ENCODE results near the gene RNF31.

RNF31 gene

GRCh38 chr14:24116128-24116814 is 31.0 kb upstream of the RNF31 start:
- no peak for DNase-seq (ENCODE audit: low read depth in 3 of 3)

- no peak for DNase-seq (ENCODE audit: low read depth in 3 of 3)
Measured at GRCh38 chr14:24117179-24117578, 30.1 kb upstream of the RNF31 start.

- DNase-seq (ENCODE audit: low read depth in 3 of 3), result no peak
Measured at GRCh38 chr14:24119691-24120090, 27.6 kb upstream of the RNF31 start.

GRCh38 chr14:24121210-24121609 is 26.1 kb upstream of the RNF31 start:
- no peak for DNase-seq (ENCODE audit: low read depth in 3 of 3)

- DNase-seq (ENCODE audit: low read depth in 3 of 3), result no peak
Measured at GRCh38 chr14:24122416-24122815, 24.9 kb upstream of the RNF31 start.

GRCh38 chr14:24122898-24123297 is 24.4 kb upstream of the RNF31 start:
- DNase-seq (ENCODE audit: low read depth in 3 of 3), result no peak

GRCh38 chr14:24123424-24124417 is 23.6 kb upstream of the RNF31 start:
- no peak for DNase-seq (ENCODE audit: low read depth in 3 of 3)

GRCh38 chr14:24126939-24127338 is 20.4 kb upstream of the RNF31 start:
- DNase-seq (ENCODE audit: low read depth in 3 of 3), result no peak

GRCh38 chr14:24127673-24128072 is 19.6 kb upstream of the RNF31 start:
- DNase-seq (ENCODE audit: low read depth in 3 of 3), result no peak

- DNase-seq (ENCODE audit: low read depth in 3 of 3), result no peak
Measured at GRCh38 chr14:24129410-24129998, 17.8 kb upstream of the RNF31 start.

GRCh38 chr14:24130380-24130716 is 16.9 kb upstream of the RNF31 start, which contains the start of gene FITM1:
Gene FITM1, plus strand, starts transcription at chr14:24130659. Its CDS starts 905 bp downstream, at chr14:24131564.
- no peak for DNase-seq (ENCODE audit: low read depth in 3 of 3)

- no peak for DNase-seq (ENCODE audit: low read depth in 3 of 3)
Measured at GRCh38 chr14:24130717-24131548, 16.4 kb upstream of the RNF31 start.

- no peak for DNase-seq (ENCODE audit: low read depth in 3 of 3)
Measured at GRCh38 chr14:24131549-24131966, 15.7 kb upstream of the RNF31 start.

GRCh38 chr14:24132061-24132685 is 15.1 kb upstream of the RNF31 start:
- no peak for DNase-seq (ENCODE audit: low read depth in 3 of 3)

GRCh38 chr14:24132976-24133375 is 14.3 kb upstream of the RNF31 start:
- no peak for DNase-seq (ENCODE audit: low read depth in 3 of 3)

GRCh38 chr14:24133735-24134134 is 13.6 kb upstream of the RNF31 start:
- no peak for DNase-seq (ENCODE audit: low read depth in 3 of 3)

GRCh38 chr14:24135584-24135833 is 11.8 kb upstream of the RNF31 start:
- no peak for DNase-seq (ENCODE audit: low read depth in 3 of 3)

GRCh38 chr14:24135834-24136683 is 11.2 kb upstream of the RNF31 start, which contains the start of gene PSME1:
Gene PSME1, plus strand, starts transcription at chr14:24136194. Its CDS starts 69 bp downstream, at chr14:24136263.
- DNase-seq (ENCODE audit: low read depth in 3 of 3), result peak; percentile 91 to 94 (median 91)

- DNase-seq (ENCODE audit: low read depth in 3 of 3), result no peak
Measured at GRCh38 chr14:24136684-24137528, 10.4 kb upstream of the RNF31 start.

Data from stimulated activated CD4-positive, alpha-beta T cell treated with anti-CD3 and anti-CD28 coated beads, TNF-alpha, amount 100 ng/mL, for 4 hours (primary cell).